ENCODE data around the gene MAST4. TPM values are rescaled to one million over a fixed set of nuclear protein-coding genes. Genes with fewer than 3 reads are reported as not detected.

MAST4 gene
- total and polyA plus RNA-seq, 2 of the 13 experiments (the other 11 are each of a cell fraction or from before 2014, with no cell fraction given): 3.4 to 3.7 TPM

DNA sequence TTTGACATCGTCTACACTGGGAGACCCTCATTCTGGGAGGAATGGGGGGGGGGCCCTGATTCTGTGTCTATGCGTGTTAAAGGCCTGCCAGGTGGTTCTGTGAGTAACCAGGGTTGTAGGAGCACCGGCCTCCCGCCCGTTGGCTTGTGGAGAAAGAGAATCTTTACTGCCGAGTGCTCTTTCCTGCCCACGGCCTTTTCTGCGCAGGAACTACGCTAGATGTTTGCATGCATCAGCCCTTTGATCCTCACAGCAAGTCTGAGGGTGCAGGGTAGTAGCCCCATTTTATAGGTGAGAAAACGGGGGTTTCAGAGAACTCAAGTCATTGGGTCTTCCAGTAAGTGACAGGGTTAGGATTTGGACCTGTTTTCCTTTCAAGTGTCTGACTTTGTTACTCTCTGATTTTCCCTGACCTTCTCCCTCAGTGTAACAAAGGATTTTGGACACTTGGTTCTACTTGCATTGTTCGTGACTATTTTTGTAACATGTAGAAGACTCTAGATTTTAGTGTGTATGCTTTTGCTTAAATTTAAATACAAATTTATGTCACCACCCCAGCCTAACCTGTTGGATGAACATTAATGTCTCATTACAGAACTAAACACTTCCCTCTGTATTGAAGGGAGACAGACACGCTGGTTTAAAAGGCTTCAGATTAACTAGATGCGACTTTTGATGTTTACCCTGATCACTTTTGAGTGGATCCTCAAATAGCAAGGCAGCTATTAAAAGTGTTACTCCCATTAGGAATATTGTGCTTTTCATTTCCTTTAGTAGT, 22.0 kb downstream of the MAST4 start:
- ATAC-seq: no peak
- no peak overlapping the region for H3K9ac ChIP-seq (ENCODE audit: insufficient read depth, low read depth, low read length)
- no peaks in the 10 kb centered on the region for H3K4me1 ChIP-seq (ENCODE audit: insufficient read depth, low read length)
- ChIA-PET CTCF (ENCODE audit: low intra/inter-chr PET ratio, low total read pairs) (no interaction called here), POLR2A (no interaction called here)
- no peak for FAIRE-seq
- no peaks in the 10 kb centered on the region for H3K9me3 ChIP-seq (ENCODE audit: low read length)
- TF ChIP-seq, protein P1, sequence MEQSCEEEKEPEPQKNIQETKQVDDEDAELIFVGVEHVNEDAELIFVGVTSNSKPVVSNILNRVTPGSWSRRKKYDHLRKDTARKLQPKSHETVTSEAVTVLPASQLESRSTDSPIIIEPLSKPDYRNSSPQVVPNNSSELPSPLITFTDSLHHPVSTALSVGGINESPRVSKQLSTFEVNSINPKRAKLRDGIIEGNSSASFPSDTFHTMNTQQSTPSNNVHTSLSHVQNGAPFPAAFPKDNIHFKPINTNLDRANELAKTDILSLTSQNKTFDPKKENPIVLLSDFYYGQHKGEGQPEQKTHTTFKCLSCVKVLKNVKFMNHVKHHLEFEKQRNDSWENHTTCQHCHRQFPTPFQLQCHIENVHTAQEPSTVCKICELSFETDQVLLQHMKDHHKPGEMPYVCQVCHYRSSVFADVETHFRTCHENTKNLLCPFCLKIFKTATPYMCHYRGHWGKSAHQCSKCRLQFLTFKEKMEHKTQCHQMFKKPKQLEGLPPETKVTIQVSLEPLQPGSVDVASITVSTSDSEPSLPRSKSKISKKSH (CRISPR knock-in tag; IDR thresholded peaks at IDR 0.05; ENCODE audit: borderline replicate concordance): no peak
- no peak for TF ChIP-seq ZMAT3 (CRISPR knock-in tag; conservative IDR thresholded peaks at IDR 0.05)
- TF ChIP-seq RFXANK (CRISPR knock-in tag; IDR thresholded peaks at IDR 0.05): no peak
- TF ChIP-seq, protein P2, sequence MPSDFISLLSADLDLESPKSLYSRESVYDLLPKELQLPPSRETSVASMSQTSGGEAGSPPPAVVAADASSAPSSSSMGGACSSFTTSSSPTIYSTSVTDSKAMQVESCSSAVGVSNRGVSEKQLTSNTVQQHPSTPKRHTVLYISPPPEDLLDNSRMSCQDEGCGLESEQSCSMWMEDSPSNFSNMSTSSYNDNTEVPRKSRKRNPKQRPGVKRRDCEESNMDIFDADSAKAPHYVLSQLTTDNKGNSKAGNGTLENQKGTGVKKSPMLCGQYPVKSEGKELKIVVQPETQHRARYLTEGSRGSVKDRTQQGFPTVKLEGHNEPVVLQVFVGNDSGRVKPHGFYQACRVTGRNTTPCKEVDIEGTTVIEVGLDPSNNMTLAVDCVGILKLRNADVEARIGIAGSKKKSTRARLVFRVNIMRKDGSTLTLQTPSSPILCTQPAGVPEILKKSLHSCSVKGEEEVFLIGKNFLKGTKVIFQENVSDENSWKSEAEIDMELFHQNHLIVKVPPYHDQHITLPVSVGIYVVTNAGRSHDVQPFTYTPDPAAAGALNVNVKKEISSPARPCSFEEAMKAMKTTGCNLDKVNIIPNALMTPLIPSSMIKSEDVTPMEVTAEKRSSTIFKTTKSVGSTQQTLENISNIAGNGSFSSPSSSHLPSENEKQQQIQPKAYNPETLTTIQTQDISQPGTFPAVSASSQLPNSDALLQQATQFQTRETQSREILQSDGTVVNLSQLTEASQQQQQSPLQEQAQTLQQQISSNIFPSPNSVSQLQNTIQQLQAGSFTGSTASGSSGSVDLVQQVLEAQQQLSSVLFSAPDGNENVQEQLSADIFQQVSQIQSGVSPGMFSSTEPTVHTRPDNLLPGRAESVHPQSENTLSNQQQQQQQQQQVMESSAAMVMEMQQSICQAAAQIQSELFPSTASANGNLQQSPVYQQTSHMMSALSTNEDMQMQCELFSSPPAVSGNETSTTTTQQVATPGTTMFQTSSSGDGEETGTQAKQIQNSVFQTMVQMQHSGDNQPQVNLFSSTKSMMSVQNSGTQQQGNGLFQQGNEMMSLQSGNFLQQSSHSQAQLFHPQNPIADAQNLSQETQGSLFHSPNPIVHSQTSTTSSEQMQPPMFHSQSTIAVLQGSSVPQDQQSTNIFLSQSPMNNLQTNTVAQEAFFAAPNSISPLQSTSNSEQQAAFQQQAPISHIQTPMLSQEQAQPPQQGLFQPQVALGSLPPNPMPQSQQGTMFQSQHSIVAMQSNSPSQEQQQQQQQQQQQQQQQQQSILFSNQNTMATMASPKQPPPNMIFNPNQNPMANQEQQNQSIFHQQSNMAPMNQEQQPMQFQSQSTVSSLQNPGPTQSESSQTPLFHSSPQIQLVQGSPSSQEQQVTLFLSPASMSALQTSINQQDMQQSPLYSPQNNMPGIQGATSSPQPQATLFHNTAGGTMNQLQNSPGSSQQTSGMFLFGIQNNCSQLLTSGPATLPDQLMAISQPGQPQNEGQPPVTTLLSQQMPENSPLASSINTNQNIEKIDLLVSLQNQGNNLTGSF (CRISPR knock-in tag; IDR thresholded peaks at IDR 0.05): no peak
- TF ChIP-seq, protein P3, sequence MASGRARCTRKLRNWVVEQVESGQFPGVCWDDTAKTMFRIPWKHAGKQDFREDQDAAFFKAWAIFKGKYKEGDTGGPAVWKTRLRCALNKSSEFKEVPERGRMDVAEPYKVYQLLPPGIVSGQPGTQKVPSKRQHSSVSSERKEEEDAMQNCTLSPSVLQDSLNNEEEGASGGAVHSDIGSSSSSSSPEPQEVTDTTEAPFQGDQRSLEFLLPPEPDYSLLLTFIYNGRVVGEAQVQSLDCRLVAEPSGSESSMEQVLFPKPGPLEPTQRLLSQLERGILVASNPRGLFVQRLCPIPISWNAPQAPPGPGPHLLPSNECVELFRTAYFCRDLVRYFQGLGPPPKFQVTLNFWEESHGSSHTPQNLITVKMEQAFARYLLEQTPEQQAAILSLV (CRISPR knock-in tag; IDR thresholded peaks at IDR 0.05; ENCODE audit: borderline replicate concordance): no peak
- no peak overlapping the region for H2AFZ ChIP-seq (ENCODE audit: low read length)
- 34% methylated on average over 10 of the region's 13 CpGs for WGBS (ENCODE audit: low lambda C conversion rate)
- H3K4me2 ChIP-seq (ENCODE audit: low read depth, low read length): no peak overlapping the region
- no peaks in the 10 kb centered on the region for H4K20me1 ChIP-seq (ENCODE audit: insufficient read depth, low read length)
- no peak overlapping the region for H3K4me3 ChIP-seq (replicated peaks in 1 of 3; ENCODE audit: insufficient read depth in 1 of 3, low read depth in 2 of 3, low read length in 3 of 3)
- in situ Hi-C loops (cut with HindIII; ENCODE audit: extremely low pct_ligation_motif_present, low pct_unique_long_range_greater_than_20kb): no loop called here
- no peak for DNase-seq (ENCODE audit: low spot score)
- H3K27ac ChIP-seq (ENCODE audit: extremely low read length, insufficient read depth, low read length): no peak overlapping the region
- no TSS peak for BruUV-seq (replicated peaks)
- peaks cover 0 to 26% of the 10 kb centered on the region in 2 experiments; a peak in 3 of 5 replicates for H3K27me3 ChIP-seq (ENCODE audit: control insufficient read depth in 1 of 2, insufficient read depth in 2 of 2, low read length in 2 of 2)
- no peaks in the 10 kb centered on the region for H3K36me3 ChIP-seq (replicated peaks in 1 of 2; ENCODE audit: control insufficient read depth in 1 of 2, insufficient read depth in 2 of 2, low read length in 2 of 2)
- H3K79me2 ChIP-seq (ENCODE audit: insufficient read depth, low read length): no peaks in the 10 kb centered on the region
- intact Hi-C loops (cut with micrococcal nuclease; ENCODE audit: unreplicated experiment): no loop called here

All from HepG2 (cell line).